Testis (tissue), 2 donors: ENCODE measurements around the gene KCNIP1.
A peak's percentile ranks its signal among the peaks of the same experiment; 100 is the strongest.

Experiments
- POLR2A ChIP-seq: fragments of 450-650 bp; IDR thresholded peaks from one replicate; pipeline ENCODE4 v1.6.1; 2017; ENCODE audit warnings: antibody characterized with exemption, mild to moderate bottlenecking, moderate library complexity
- TF ChIP-seq, protein P1 (sequence below), 3 experiments: fragments of 450-650 bp in 2 of 3; fragments of 200-600 bp in 1 of 3; sonication (generic) in 1 of 3; IDR thresholded peaks; one replicate each; pipeline ENCODE4 v1.5.1; 2016 to 2019; ENCODE audit warnings: antibody characterized with exemption in 3 of 3, mild to moderate bottlenecking in 2 of 3, moderate library complexity in 1 of 3

DNA sequence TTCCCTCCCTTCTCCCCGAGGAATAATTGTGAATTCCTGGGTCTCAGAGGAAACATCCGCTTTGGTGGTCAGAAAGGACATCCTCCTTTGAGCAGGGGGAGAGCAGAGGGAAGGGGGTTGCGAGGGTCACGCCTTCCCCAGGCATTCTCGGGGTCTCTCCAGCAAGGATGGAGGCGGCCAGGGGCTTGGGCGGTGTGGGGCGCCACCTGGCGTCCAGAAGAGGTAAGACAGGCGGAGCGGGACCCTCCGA is 129.1 kb downstream of the KCNIP1 start:
- TF ChIP-seq, protein P1, sequence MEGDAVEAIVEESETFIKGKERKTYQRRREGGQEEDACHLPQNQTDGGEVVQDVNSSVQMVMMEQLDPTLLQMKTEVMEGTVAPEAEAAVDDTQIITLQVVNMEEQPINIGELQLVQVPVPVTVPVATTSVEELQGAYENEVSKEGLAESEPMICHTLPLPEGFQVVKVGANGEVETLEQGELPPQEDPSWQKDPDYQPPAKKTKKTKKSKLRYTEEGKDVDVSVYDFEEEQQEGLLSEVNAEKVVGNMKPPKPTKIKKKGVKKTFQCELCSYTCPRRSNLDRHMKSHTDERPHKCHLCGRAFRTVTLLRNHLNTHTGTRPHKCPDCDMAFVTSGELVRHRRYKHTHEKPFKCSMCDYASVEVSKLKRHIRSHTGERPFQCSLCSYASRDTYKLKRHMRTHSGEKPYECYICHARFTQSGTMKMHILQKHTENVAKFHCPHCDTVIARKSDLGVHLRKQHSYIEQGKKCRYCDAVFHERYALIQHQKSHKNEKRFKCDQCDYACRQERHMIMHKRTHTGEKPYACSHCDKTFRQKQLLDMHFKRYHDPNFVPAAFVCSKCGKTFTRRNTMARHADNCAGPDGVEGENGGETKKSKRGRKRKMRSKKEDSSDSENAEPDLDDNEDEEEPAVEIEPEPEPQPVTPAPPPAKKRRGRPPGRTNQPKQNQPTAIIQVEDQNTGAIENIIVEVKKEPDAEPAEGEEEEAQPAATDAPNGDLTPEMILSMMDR (IDR thresholded peaks at IDR 0.05): peak; percentile 96 to 98 (median 97)
- no peak for TF ChIP-seq POLR2A
